Neuronal stem cell (in vitro differentiated cells): ENCODE results near the gene MSH3.

Experiments
- DNase-seq: peaks from one replicate; pipeline ENCODE4 v3.0.0-alpha.2; 2013; ENCODE audit warnings: low spot score
- H2AFZ ChIP-seq: one replicate; pipeline ENCODE4 v1.6.1; 2013; ENCODE audit warnings: mild to moderate bottlenecking, low read length, inconsistent platforms
- H2AK5ac ChIP-seq: 2 replicates; pipeline ENCODE4 v1.6.1; 2013; ENCODE audit warnings: low read depth, mild to moderate bottlenecking, inconsistent platforms, low read length, moderate library complexity, mixed read lengths
- H2BK120ac ChIP-seq: 2 replicates; pipeline ENCODE4 v1.6.1; 2013; ENCODE audit warnings: low read depth, mild to moderate bottlenecking, inconsistent platforms, low read length, moderate library complexity, mixed read lengths
- H2BK12ac ChIP-seq: one replicate; pipeline ENCODE4 v1.6.1; 2013; ENCODE audit warnings: low read length, inconsistent platforms
- H2BK15ac ChIP-seq: 2 replicates; pipeline ENCODE4 v1.6.1; 2013; ENCODE audit warnings: mild to moderate bottlenecking, low read length, inconsistent platforms, mixed read lengths
- H2BK5ac ChIP-seq: one replicate; pipeline ENCODE4 v1.6.1; 2013; ENCODE audit warnings: inconsistent platforms, mild to moderate bottlenecking, low read length, moderate library complexity
- H3K14ac ChIP-seq: one replicate; pipeline ENCODE4 v1.6.1; 2013; ENCODE audit warnings: low read length, inconsistent platforms
- H3K18ac ChIP-seq: 2 replicates; pipeline ENCODE4 v1.6.1; 2013; ENCODE audit warnings: low read length, inconsistent platforms
- H3K23ac ChIP-seq: 2 replicates; pipeline ENCODE4 v1.6.1; 2013; ENCODE audit warnings: low read depth, mild to moderate bottlenecking, mixed read lengths, low read length, inconsistent platforms; ENCODE audit not compliant: poor library complexity
- H3K27ac ChIP-seq: replicated peaks from 3 replicates; pipeline ENCODE4 v1.5.1; 2013; ENCODE audit warnings: low read length, inconsistent platforms
- H3K27me3 ChIP-seq, 3 experiments: 2 replicates each; pipeline ENCODE4 v1.6.1; 2013; ENCODE audit warnings: low read length in 3 of 3, mild to moderate bottlenecking in 2 of 3, inconsistent platforms in 1 of 3, low read depth in 1 of 3, mixed read lengths in 1 of 3, moderate library complexity in 1 of 3; ENCODE audit not compliant: control insufficient read depth in 3 of 3, insufficient read depth in 3 of 3
- H3K36me3 ChIP-seq, 2 donors: replicated peaks in 1 of 2; 2 replicates each; pipeline ENCODE4 v1.6.1; 2013; ENCODE audit warnings: low read length in 2 of 2; ENCODE audit not compliant: control insufficient read depth in 2 of 2, insufficient read depth in 2 of 2
- H3K4ac ChIP-seq: 2 replicates; pipeline ENCODE4 v1.6.1; 2013; ENCODE audit warnings: inconsistent platforms, mild to moderate bottlenecking, low read length, moderate library complexity
- H3K4me1 ChIP-seq, 2 donors: 1 replicate in 1 of 2; 2 replicates in 1 of 2; pipeline ENCODE4 v1.6.1; 2013; ENCODE audit warnings: low read length in 2 of 2, low read depth in 1 of 2; ENCODE audit not compliant: control insufficient read depth in 2 of 2, insufficient read depth in 1 of 2
- H3K4me2 ChIP-seq: one replicate; pipeline ENCODE4 v1.6.1; 2013; ENCODE audit warnings: mild to moderate bottlenecking, low read length, inconsistent platforms; ENCODE audit not compliant: insufficient read depth, poor library complexity, severe bottlenecking
- H3K4me3 ChIP-seq, 2 donors: 2 replicates each; pipeline ENCODE4 v1.5.1; 2013; ENCODE audit warnings: low read length in 2 of 2, mild to moderate bottlenecking in 2 of 2, inconsistent platforms in 1 of 2, moderate library complexity in 1 of 2
- H3K79me1 ChIP-seq: one replicate; pipeline ENCODE4 v1.6.1; 2013; ENCODE audit warnings: low read depth, mild to moderate bottlenecking, inconsistent platforms, low read length, moderate library complexity
- H3K9ac ChIP-seq: one replicate; pipeline ENCODE4 v1.6.1; 2013; ENCODE audit warnings: mild to moderate bottlenecking, low read depth, low read length, inconsistent platforms; ENCODE audit not compliant: poor library complexity
- H3K9me3 ChIP-seq, 2 donors: replicated peaks in 1 of 2; 2 replicates each; pipeline versions ENCODE3 to v1.6.1; 2013; ENCODE audit warnings: low read length in 2 of 2, mild to moderate bottlenecking in 2 of 2, inconsistent platforms in 1 of 2, low read depth in 1 of 2, mixed read lengths in 1 of 2, moderate library complexity in 1 of 2; ENCODE audit not compliant: control insufficient read depth in 2 of 2, insufficient read depth in 1 of 2
- H4K8ac ChIP-seq: one replicate; pipeline ENCODE4 v1.6.1; 2013; ENCODE audit warnings: low read depth, mild to moderate bottlenecking, inconsistent platforms, low read length, moderate library complexity
- H4K91ac ChIP-seq: one replicate; pipeline ENCODE4 v1.6.1; 2013; ENCODE audit warnings: low read length, low read depth, mild to moderate bottlenecking, inconsistent platforms; ENCODE audit not compliant: poor library complexity
- WGBS, 2 donors: extraction: QIAGEN DNeasy Blood & Tissue Kit; methylation state at CpG; one replicate each; pipeline ENCODE4 v1.1.7; 2013; ENCODE audit warnings: missing lambda C conversion rate in 2 of 2, mixed read lengths in 1 of 2; ENCODE audit not compliant: insufficient read length in 2 of 2, insufficient replicate concordance in 1 of 2; ENCODE audit errors: extremely low coverage in 2 of 2; 5-methylcytosine and 5-hydroxymethylcytosine counted together

Gene MSH3

DNA sequence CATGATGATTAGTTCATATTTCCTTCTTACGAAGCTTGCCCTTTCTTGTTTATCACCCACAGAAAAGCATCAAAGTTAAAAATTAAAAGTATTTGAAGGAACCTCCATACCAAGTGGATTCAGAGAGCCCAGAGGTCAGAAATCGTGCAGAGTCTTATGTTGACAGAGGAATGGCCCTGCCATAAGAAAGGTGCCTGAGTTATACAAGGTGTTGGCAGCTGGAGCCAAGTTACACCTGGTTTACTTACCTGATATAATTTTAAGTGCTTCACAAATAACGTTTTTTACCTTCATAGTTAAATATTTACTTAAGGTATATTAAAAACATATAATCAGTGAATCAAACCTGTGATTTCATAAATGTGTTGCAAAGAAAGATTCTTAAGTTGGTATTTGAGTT lies 42.6 kb downstream of the MSH3 start:
- WGBS, 2 donors, result no CpG with 5 or more reads among the region's 3 CpGs
- no peak overlapping the region for H3K18ac ChIP-seq
- H3K36me3 ChIP-seq, result peaks cover 3 to 32% of the 10 kb centered on the region in 2 donors
- H3K9me3 ChIP-seq, result no peaks in the 10 kb centered on the region
- peaks cover 0 to 2% of the 10 kb centered on the region in 2 donors for H3K4me1 ChIP-seq
- no peak overlapping the region for H2AK5ac ChIP-seq
- H4K8ac ChIP-seq, result no peak overlapping the region
- H3K14ac ChIP-seq, result no peak overlapping the region
- no peak overlapping the region for H3K9ac ChIP-seq
- H2BK120ac ChIP-seq, result no peak overlapping the region
- H2BK5ac ChIP-seq, result no peak overlapping the region
- no peak overlapping the region for H3K23ac ChIP-seq
- H3K4me2 ChIP-seq, result no peak overlapping the region
- H3K4ac ChIP-seq, result no peak overlapping the region
- H3K27ac ChIP-seq, result no peak overlapping the region
- H2BK12ac ChIP-seq, result no peak overlapping the region
- H4K91ac ChIP-seq, result no peak overlapping the region
- no peak overlapping the region for H3K4me3 ChIP-seq
- H3K79me1 ChIP-seq, result no peaks in the 10 kb centered on the region
- DNase-seq, result no peak
- no peak overlapping the region for H2AFZ ChIP-seq
- H3K27me3 ChIP-seq, result no peaks in the 10 kb centered on the region
- no peak overlapping the region for H2BK15ac ChIP-seq

GRCh38 chr5:80698369-80698768 lies 43.9 kb downstream of the MSH3 start:
- Histone ChIP-seq H3K4me2 (no peak overlapping the region), H3K14ac (no peak overlapping the region), H4K91ac (no peak overlapping the region), H3K23ac (no peak overlapping the region), H2AFZ (no peak overlapping the region), H3K79me1 (no peaks in the 10 kb centered on the region), H3K9ac (no peak overlapping the region), H2BK5ac (no peak overlapping the region), H3K27me3 (no peaks in the 10 kb centered on the region), H3K4ac (no peak overlapping the region), H3K4me1 (peaks cover 0 to 2% of the 10 kb centered on the region in 2 donors), H3K27ac (no peak overlapping the region), H3K9me3 (no peaks in the 10 kb centered on the region), H3K18ac (no peak overlapping the region), H4K8ac (no peak overlapping the region), H2BK120ac (no peak overlapping the region), H2BK15ac (no peak overlapping the region), H2AK5ac (no peak overlapping the region), H2BK12ac (no peak overlapping the region), H3K36me3 (peaks cover 4 to 36% of the 10 kb centered on the region in 2 donors), H3K4me3 (no peak overlapping the region)
- no CpG with 5 or more reads among the region's 5 CpGs for WGBS, 2 donors
- DNase-seq, result no peak

GRCh38 chr5:80701597-80701996 lies 47.1 kb downstream of the MSH3 start:
- H3K4me2 ChIP-seq, result no peak overlapping the region
- H3K79me1 ChIP-seq, result no peaks in the 10 kb centered on the region
- H3K14ac ChIP-seq, result no peak overlapping the region
- no peaks in the 10 kb centered on the region for H3K9me3 ChIP-seq
- peaks cover 0 to 4% of the 10 kb centered on the region in 2 donors for H3K4me1 ChIP-seq
- no peak overlapping the region for H2BK12ac ChIP-seq
- H3K9ac ChIP-seq, result no peak overlapping the region
- no peak overlapping the region for H3K4me3 ChIP-seq
- no peak overlapping the region for H3K4ac ChIP-seq
- H2AK5ac ChIP-seq, result no peak overlapping the region
- WGBS, 2 donors, result no CpG with 5 or more reads among the region's 1 CpG
- no peak overlapping the region for H3K27ac ChIP-seq
- H2AFZ ChIP-seq, result no peak overlapping the region
- peaks cover 2 to 44% of the 10 kb centered on the region in 2 donors for H3K36me3 ChIP-seq
- H2BK15ac ChIP-seq, result no peak overlapping the region
- H3K18ac ChIP-seq, result no peak overlapping the region
- no peak overlapping the region for H2BK120ac ChIP-seq
- no peaks in the 10 kb centered on the region for H3K27me3 ChIP-seq
- no peak overlapping the region for H2BK5ac ChIP-seq
- DNase-seq, result no peak
- no peak overlapping the region for H3K23ac ChIP-seq
- H4K8ac ChIP-seq, result no peak overlapping the region
- no peak overlapping the region for H4K91ac ChIP-seq

GRCh38 chr5:80703291-80703690 lies 48.8 kb downstream of the MSH3 start:
- DNase-seq, result no peak
- Histone ChIP-seq H2BK12ac (no peak overlapping the region), H2AFZ (no peak overlapping the region)

More at GRCh38 chr5:80703291-80703690, 48.8 kb downstream of the MSH3 start:
- H3K23ac ChIP-seq, result no peak overlapping the region
- no peaks in the 10 kb centered on the region for H3K27me3 ChIP-seq
- H3K4me1 ChIP-seq, result peaks cover 0 to 4% of the 10 kb centered on the region in 2 donors
- no peak overlapping the region for H3K9ac ChIP-seq
- H3K18ac ChIP-seq, result no peak overlapping the region
- no peaks in the 10 kb centered on the region for H3K79me1 ChIP-seq
- H2BK120ac ChIP-seq, result no peak overlapping the region
- H3K36me3 ChIP-seq, result peaks cover 2 to 39% of the 10 kb centered on the region in 2 donors
- no peak overlapping the region for H3K14ac ChIP-seq
- no peak overlapping the region for H3K27ac ChIP-seq
- H2AK5ac ChIP-seq, result no peak overlapping the region
- H3K9me3 ChIP-seq, result no peaks in the 10 kb centered on the region
- no peak overlapping the region for H2BK15ac ChIP-seq
- no peak overlapping the region for H3K4me2 ChIP-seq
- H2BK5ac ChIP-seq, result no peak overlapping the region
- no peak overlapping the region for H3K4me3 ChIP-seq
- H4K8ac ChIP-seq, result no peak overlapping the region
- H4K91ac ChIP-seq, result no peak overlapping the region
- no peak overlapping the region for H3K4ac ChIP-seq
